GM12892 (cell line): ENCODE data around the gene COX7A2.

Source experiments
- DNase-seq: peaks from one replicate; pipeline ENCODE4 v3.0.0; 2011; ENCODE audit not compliant: insufficient read length
- FAIRE-seq: peaks from 2 replicates; lab custom pipeline; 2011; peaks lifted over from hg19 to GRCh38; lab: Jason Lieb, UNC
- POLR2A ChIP-seq: IDR thresholded peaks from 2 replicates; pipeline ENCODE4 v1.6.1; 2011; ENCODE audit warnings: low read depth, low read length, control low read depth
- POLR2AphosphoS5 ChIP-seq: IDR thresholded peaks from 2 replicates; pipeline ENCODE4 v1.6.1; 2011; ENCODE audit warnings: low read depth, low read length, control low read depth
- TAF1 ChIP-seq: IDR thresholded peaks from 2 replicates; pipeline ENCODE4 v1.6.1; 2011; ENCODE audit warnings: low read depth, mild to moderate bottlenecking, control low read depth, low read length, borderline replicate concordance

Gene COX7A2

DNA sequence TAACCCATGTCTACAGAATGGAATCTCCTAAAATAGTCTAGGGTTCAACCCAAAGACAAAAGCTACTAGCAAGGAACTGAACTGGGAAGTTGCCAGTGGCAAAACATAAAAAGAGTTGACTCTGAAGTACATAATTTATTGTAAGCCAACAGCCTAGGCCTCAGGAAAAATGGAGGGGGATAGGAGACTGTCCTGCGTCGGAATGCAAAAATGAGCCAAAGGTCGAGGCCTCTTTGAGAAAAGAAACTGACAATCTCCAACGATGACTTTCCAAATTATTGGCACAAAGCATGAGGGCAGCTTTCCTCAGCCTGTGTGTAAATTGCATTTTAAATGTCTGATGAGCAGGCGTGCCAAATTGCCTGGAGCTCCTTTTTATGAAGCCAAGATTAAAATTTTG is 39.9 kb downstream of the COX7A2 start:
- FAIRE-seq (no peak), DNase-seq (no peak)
- TF ChIP-seq POLR2A (no peak), POLR2AphosphoS5 (no peak), TAF1 (no peak)

DNA sequence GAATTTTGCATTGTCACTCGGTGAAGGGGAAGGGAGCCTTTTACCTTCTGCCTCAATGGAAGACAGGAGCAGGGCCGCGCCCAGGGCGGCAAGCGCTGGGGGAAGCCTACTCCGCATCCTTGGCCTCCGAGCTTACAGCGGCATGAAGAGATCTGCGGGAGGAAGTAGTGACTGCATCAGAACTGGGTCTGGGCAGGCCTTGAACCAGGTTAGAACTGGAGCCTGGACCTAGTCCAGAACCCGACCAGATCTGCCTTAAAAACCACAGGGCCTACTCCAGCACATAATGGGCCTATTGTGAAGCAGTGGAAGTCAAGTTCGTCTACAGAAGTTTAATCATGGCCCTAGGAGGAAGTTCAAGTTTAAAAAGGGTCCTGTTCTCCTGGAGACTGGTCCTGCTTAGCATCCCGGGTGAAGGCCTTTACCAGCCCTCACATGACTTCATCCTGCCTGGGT is 40.9 kb downstream of the COX7A2 start:
- no peak for TF ChIP-seq POLR2A
- TF ChIP-seq POLR2AphosphoS5: no peak
- TF ChIP-seq TAF1: no peak
- FAIRE-seq (no peak), DNase-seq (no peak)

DNA sequence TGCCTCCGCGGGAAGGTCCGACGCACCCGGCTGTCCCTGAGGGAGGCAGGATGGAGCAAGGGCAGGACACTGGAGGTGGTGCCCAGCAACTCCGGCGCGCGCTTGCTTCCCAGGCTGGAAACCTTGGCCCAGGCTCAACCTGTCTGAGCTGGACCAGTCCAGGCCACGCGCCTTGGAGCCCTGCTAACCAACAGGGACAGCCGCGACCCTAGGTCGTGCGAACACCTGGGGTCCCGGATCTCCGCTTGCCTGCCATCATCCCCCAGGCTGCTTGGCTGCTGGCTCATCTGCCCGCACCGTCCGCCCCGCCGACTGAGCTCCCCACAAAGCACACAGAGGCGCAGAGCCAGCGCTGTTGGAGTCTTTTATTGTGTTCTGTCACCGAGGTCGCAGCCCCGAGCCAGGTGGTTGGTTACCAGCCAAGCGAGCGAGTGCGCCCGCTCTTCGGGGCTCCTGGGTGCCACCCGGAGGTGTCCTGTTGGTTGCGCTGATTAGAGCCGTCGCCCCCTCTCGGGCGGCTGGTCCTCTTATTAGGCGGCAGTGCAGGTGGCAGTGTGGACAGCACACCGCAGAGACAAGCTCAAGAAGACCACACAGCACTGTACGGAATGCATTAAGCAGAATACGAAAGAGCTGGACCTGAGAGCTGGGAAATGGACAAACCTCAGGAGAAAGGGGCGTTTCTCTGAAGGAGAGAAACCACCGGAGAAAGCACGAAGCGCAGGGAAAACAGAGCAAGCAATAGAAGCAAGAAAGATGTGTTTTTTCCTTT is 41.5 kb downstream of the COX7A2 start:
- DNase-seq: peak; percentile 19
- TF ChIP-seq TAF1 (no peak), POLR2A (no peak), POLR2AphosphoS5 (no peak)
- no peak for FAIRE-seq

DNA sequence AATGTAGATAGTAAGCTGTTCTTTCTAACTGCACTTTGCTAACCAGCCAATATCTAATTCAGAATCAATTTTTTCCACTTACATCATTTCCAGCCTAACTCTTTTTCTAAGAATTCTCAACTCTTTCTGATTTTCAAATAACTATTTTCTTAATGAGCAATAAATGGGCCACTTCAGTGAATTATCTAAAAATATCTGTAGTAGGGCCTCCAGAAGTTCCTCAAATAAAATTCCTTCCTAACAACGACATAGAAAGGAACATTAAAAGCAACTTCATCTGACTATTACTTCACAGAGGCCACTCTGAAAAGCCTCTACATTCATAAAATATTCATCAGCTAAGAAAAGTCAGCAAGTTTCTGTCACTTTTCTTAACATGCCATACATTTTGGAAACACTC is 42.6 kb downstream of the COX7A2 start:
- no peak for DNase-seq
- no peak for TF ChIP-seq POLR2A
- TF ChIP-seq POLR2AphosphoS5: no peak
- TF ChIP-seq TAF1: no peak
- FAIRE-seq: no peak

DNA sequence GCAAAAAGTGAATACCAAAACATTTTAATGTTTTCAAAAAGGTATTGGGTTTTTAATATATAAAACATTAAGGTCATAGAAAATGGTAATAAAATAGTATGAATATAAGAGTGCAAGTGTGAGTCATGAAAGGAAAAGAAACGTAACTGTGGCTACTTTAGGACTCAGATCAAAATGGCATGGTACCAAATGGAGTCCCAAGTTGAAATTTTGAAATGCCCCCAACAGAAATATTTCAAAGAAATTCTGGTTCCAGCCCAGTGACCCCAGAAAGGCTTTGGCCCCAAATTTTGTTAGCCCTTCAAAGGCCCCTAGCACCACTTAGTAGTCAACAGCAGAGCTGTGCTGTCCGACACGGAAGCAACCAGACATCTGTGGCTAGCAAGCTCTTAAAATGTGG is 43.7 kb downstream of the COX7A2 start:
- FAIRE-seq: no peak
- no peak for DNase-seq
- TF ChIP-seq POLR2A: no peak
- no peak for TF ChIP-seq POLR2AphosphoS5
- no peak for TF ChIP-seq TAF1

DNA sequence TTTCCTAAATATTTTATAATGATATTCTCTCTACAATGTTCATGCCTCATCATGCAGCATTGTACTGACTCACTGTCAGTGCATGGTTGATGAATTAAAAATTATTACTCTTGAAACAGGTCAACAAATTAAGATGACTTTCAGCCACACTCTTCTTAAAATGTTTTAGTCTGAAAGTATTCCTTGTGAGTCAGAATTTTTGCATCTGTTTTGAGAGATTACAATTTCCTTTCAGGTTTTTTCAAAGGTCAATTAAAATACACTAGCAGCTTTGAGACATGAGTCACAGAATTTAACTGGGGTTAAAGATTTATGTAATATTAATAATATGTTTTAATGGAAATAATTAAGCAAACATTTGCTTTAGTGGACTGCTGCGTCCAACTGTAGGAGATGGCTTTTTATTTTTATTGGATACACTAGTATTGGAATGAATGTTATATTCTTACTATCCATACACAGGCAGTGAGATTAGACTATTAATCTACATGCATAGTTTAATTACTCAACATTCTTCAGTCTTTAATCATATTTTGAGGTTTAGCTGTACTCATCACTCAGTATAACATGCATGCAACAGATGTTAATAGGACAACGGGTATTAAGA is 47.4 kb downstream of the COX7A2 start:
- no peak for DNase-seq
- TF ChIP-seq POLR2AphosphoS5: no peak
- TF ChIP-seq POLR2A: no peak
- TF ChIP-seq TAF1: no peak
- no peak for FAIRE-seq

DNA sequence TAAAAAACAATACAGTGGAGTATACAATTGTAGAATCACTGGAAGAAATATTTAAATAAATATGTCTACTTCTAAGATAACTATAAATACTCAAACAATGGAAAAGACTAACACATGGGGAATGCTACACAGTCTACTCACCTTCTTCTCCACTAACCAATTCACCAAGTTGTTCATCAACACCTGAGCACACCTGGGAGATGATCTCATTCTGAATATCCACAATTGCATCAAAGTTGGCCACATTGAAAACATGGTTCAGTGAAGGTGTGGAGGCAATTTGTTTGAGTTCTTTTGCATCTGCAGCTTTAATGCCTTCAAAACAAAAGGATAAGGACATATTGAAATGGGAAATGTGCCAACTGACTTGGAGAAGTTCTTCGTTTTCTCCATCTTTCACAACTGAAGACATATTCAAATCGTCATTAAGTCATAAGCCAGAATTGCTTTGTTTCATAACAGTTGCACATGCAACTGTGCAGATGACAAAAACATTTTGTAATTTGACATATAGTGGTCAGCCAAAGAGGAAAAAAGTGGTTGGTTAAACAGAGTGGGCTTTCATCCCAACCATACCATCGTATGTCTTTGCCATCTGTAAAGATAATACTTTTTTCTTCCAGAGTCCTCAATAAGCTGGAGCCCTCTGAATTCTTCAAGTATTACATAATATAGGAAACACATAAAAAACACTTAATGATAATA is 55.2 kb downstream of the COX7A2 start:
- DNase-seq (no peak), FAIRE-seq (no peak)
- TF ChIP-seq TAF1: no peak
- TF ChIP-seq POLR2A: no peak
- TF ChIP-seq POLR2AphosphoS5: no peak
